Rectal smooth muscle tissue (tissue), 1 donor: ENCODE data around the gene STAM2.
"Not testable (repeated sequence)": the region's sequence is repeated elsewhere in the genome, so short reads cannot be mapped to it uniquely, and the experiment has no call there.

Experiments
- H3K27ac ChIP-seq: one replicate; pipeline ENCODE4 v1.7.0; 2013; ENCODE audit warnings: low read depth, low read length, inconsistent platforms
- H3K27me3 ChIP-seq: one replicate; pipeline ENCODE4 v1.7.0; 2013; ENCODE audit warnings: low read length; ENCODE audit not compliant: control insufficient read depth, insufficient read depth
- H3K36me3 ChIP-seq: one replicate; pipeline ENCODE4 v1.7.0; 2013; ENCODE audit warnings: low read length; ENCODE audit not compliant: control insufficient read depth, insufficient read depth
- H3K4me1 ChIP-seq: one replicate; pipeline ENCODE4 v1.7.0; 2013; ENCODE audit warnings: low read length; ENCODE audit not compliant: control insufficient read depth, insufficient read depth
- H3K4me3 ChIP-seq: one replicate; pipeline ENCODE4 v1.7.0; 2013; ENCODE audit warnings: low read length
- H3K9ac ChIP-seq: one replicate; pipeline ENCODE4 v1.7.0; 2013; ENCODE audit warnings: low read length

Gene STAM2

GRCh38 chr2:152186808-152187207, 11.2 kb upstream of the STAM2 start:
- H3K9ac ChIP-seq, H3K4me3 ChIP-seq, H3K27ac ChIP-seq, H3K27me3 ChIP-seq, H3K36me3 ChIP-seq, H3K4me1 ChIP-seq: not testable (repeated sequence)

GRCh38 chr2:152186262-152186661, 10.7 kb upstream of the STAM2 start:
- no peak overlapping the region for H3K27ac ChIP-seq
- H3K4me3 ChIP-seq = no peak overlapping the region
- H3K9ac ChIP-seq = no peak overlapping the region
- no peaks in the 10 kb centered on the region for H3K27me3 ChIP-seq
- no peaks in the 10 kb centered on the region for H3K4me1 ChIP-seq
- H3K36me3 ChIP-seq = no peaks in the 10 kb centered on the region

- Histone ChIP-seq H3K27me3 (no peaks in the 10 kb centered on the region), H3K36me3 (no peaks in the 10 kb centered on the region), H3K4me1 (no peaks in the 10 kb centered on the region), H3K27ac (no peak overlapping the region), H3K9ac (no peak overlapping the region), H3K4me3 (no peak overlapping the region)
Observed at GRCh38 chr2:152183401-152184073, 8.0 kb upstream of the STAM2 start.

GRCh38 chr2:152177667-152178066, 2.1 kb upstream of the STAM2 start:
- not testable (repeated sequence) for H3K9ac ChIP-seq, H3K27ac ChIP-seq, H3K36me3 ChIP-seq, H3K4me3 ChIP-seq, H3K27me3 ChIP-seq, H3K4me1 ChIP-seq

GRCh38 chr2:152176113-152176714, 651 bp upstream of the STAM2 start:
- H3K27me3 ChIP-seq = no peaks in the 10 kb centered on the region
- H3K9ac ChIP-seq = peak overlapping the region; percentile 73
- peak overlapping the region; percentile 100 for H3K27ac ChIP-seq
- peaks cover 4% of the 10 kb centered on the region for H3K4me1 ChIP-seq
- peak overlapping the region; percentile 98 for H3K4me3 ChIP-seq
- H3K36me3 ChIP-seq = no peaks in the 10 kb centered on the region

GRCh38 chr2:152175012-152175367, 573 bp downstream of the STAM2 start:
- Histone ChIP-seq H3K9ac (peak overlapping the region; percentile 94), H3K4me1 (peaks cover 4% of the 10 kb centered on the region), H3K27me3 (no peaks in the 10 kb centered on the region), H3K4me3 (peak overlapping the region; percentile 98), H3K36me3 (no peaks in the 10 kb centered on the region), H3K27ac (peak overlapping the region; percentile 100)

- peak overlapping the region; percentile 100 for H3K27ac ChIP-seq
- no peak overlapping the region for H3K9ac ChIP-seq
- H3K27me3 ChIP-seq = no peaks in the 10 kb centered on the region
- H3K4me1 ChIP-seq = peaks cover 4% of the 10 kb centered on the region
- H3K36me3 ChIP-seq = no peaks in the 10 kb centered on the region
- peak overlapping the region; percentile 98 for H3K4me3 ChIP-seq
Observed at GRCh38 chr2:152174574-152174973, 989 bp downstream of the STAM2 start.

GRCh38 chr2:152173831-152174230, 1.7 kb downstream of the STAM2 start:
- Histone ChIP-seq H3K4me1 (peaks cover 4% of the 10 kb centered on the region), H3K9ac (no peak overlapping the region), H3K4me3 (no peak overlapping the region), H3K27ac (no peak overlapping the region), H3K36me3 (no peaks in the 10 kb centered on the region), H3K27me3 (no peaks in the 10 kb centered on the region)

- H3K4me3 ChIP-seq, H3K27me3 ChIP-seq, H3K27ac ChIP-seq, H3K9ac ChIP-seq, H3K36me3 ChIP-seq, H3K4me1 ChIP-seq: not testable (repeated sequence)
Observed at GRCh38 chr2:152172201-152172785, 3.3 kb downstream of the STAM2 start.

- no peak overlapping the region for H3K4me3 ChIP-seq
- no peak overlapping the region for H3K9ac ChIP-seq
- peak overlapping the region; percentile 43 for H3K27ac ChIP-seq
- H3K27me3 ChIP-seq = no peaks in the 10 kb centered on the region
- peaks cover 4% of the 10 kb centered on the region for H3K4me1 ChIP-seq
- no peaks in the 10 kb centered on the region for H3K36me3 ChIP-seq
Observed at GRCh38 chr2:152171718-152172117, 3.8 kb downstream of the STAM2 start.

- not testable (repeated sequence) for H3K36me3 ChIP-seq, H3K9ac ChIP-seq, H3K27ac ChIP-seq, H3K4me1 ChIP-seq, H3K27me3 ChIP-seq, H3K4me3 ChIP-seq
Observed at GRCh38 chr2:152169158-152169557, 6.4 kb downstream of the STAM2 start.

GRCh38 chr2:152167470-152167869, 8.1 kb downstream of the STAM2 start:
- not testable (repeated sequence) for H3K27ac ChIP-seq, H3K27me3 ChIP-seq, H3K9ac ChIP-seq, H3K4me1 ChIP-seq, H3K36me3 ChIP-seq, H3K4me3 ChIP-seq

- no peak overlapping the region for H3K27ac ChIP-seq
- H3K4me1 ChIP-seq = peaks cover 3% of the 10 kb centered on the region
- H3K9ac ChIP-seq = no peak overlapping the region
Observed at GRCh38 chr2:152167065-152167464, 8.5 kb downstream of the STAM2 start.

More at GRCh38 chr2:152167065-152167464, 8.5 kb downstream of the STAM2 start:
- Histone ChIP-seq H3K4me3 (no peak overlapping the region), H3K36me3 (no peaks in the 10 kb centered on the region), H3K27me3 (no peaks in the 10 kb centered on the region)
